Measurements from ENCODE around the gene KLF11.

GRCh38 chr2:10085043-10085667 lies 41.8 kb downstream of the KLF11 start:
- TF ChIP-seq EZH2 (IDR thresholded peaks at IDR 0.05), result no peak
- TF ChIP-seq POLR2AphosphoS5 (IDR thresholded peaks at IDR 0.05; ENCODE audit: borderline replicate concordance, low read depth, low read length), result no peak

All from SK-N-MC (cell line).